ENCODE results near the gene DHX30. TPM values are rescaled to one million over a fixed set of nuclear protein-coding genes. Genes with fewer than 3 reads are reported as not detected.
A peak's percentile ranks its signal among the peaks of the same experiment; 100 is the strongest.

The DHX30 gene
- total RNA-seq, result 10 to 100 TPM; 61.2 to 62.1 TPM

GRCh38 chr3:47802734-47803479, at the start of gene DHX30:
Gene DHX30, plus strand, starts transcription at chr3:47803138. Its CDS starts 7,546 bp downstream, at chr3:47810684.

GRCh38 chr3:47781685-47782445, 21.1 kb upstream of the DHX30 start, which contains the start of gene SMARCC1:
Gene SMARCC1, minus strand, starts transcription at chr3:47781893. Its CDS starts 96 bp downstream, at chr3:47781797.

Small RNA genes within 50 kb of the gene (microRNA-seq; reads per million reads assigned to microRNA genes)
- 4.4 reads per million, percentile 26 among the genes with 10 or more reads in this experiment for gene MIR1226 (ENCODE audit: borderline microRNAs expressed, borderline replicate concordance)

Other genes with a start within 250 kb of the DHX30 start
- under 1 TPM; 0.58 to 0.63 TPM for gene CSPG5, start 224.3 kb upstream of the DHX30 start, total RNA-seq
- gene SMARCC1, start 21.2 kb upstream of the DHX30 start, total RNA-seq, result 10 to 100 TPM; 90.4 to 97.5 TPM
- gene MAP4, start 213.3 kb downstream of the DHX30 start, total RNA-seq, result 10 to 100 TPM; 81.3 to 82.9 TPM